T-cell (primary cell): Measurements from ENCODE around the gene CASP10. TPM values are rescaled to one million over a fixed set of nuclear protein-coding genes. Genes with fewer than 3 reads are reported as not detected.
A peak's percentile ranks its signal among the peaks of the same experiment; 100 is the strongest.

Source experiments
- ATAC-seq, 4 experiments: fragments of 200-7000 bp in 3 of 4; fragments of 150-1000 bp in 1 of 4; cut with Tn5 transposase; replicated peaks in 1 of 4; 1 replicate in 3 of 4; 2 replicates in 1 of 4; pipeline ENCODE4 v1.10.0; 2021; ENCODE audit warnings: moderate library complexity in 3 of 4, mild to moderate bottlenecking in 2 of 4, moderate number of reproducible peaks in 1 of 4
- CTCF ChIA-PET, 2 donors: fragments of 300-600 bp; sonication (Branson Sonifier 250); formaldehyde crosslinking; loops; one replicate each; lab custom pipeline; 2022; ENCODE audit warnings: antibody characterized with exemption in 2 of 2; lab: Charles Lee
- POLR2A ChIA-PET, 2 donors: fragments of 300-600 bp; sonication (Branson Sonifier 250); formaldehyde crosslinking; loops; one replicate each; lab custom pipeline; 2022; ENCODE audit warnings: antibody characterized with exemption in 2 of 2; lab: Charles Lee
- DNase-seq, 35 experiments: peaks; one replicate each; pipeline versions ENCODE4 v3.0.0 to v3.0.0-alpha.2; 2013 to 2023
- H3K27ac ChIP-seq: one replicate; pipeline ENCODE4 v1.5.1; 2013; ENCODE audit warnings: low read length
- H3K27me3 ChIP-seq, 2 experiments: replicated peaks in 1 of 2; 1 replicate in 1 of 2; 2 replicates in 1 of 2; pipeline versions ENCODE4 v1.6.1 to v1.7.0; 2013; ENCODE audit warnings: low read length in 1 of 2, mixed read lengths in 1 of 2; ENCODE audit not compliant: control insufficient read depth in 2 of 2, insufficient read depth in 2 of 2; ENCODE audit errors: extremely low read depth in 1 of 2
- H3K36me3 ChIP-seq, 2 donors: 1 replicate in 1 of 2; 2 replicates in 1 of 2; pipeline versions ENCODE4 v1.6.1 to v1.7.0; 2013; ENCODE audit warnings: low read length in 1 of 2; ENCODE audit not compliant: control insufficient read depth in 2 of 2, insufficient read depth in 1 of 2; ENCODE audit errors: extremely low read depth in 1 of 2
- H3K4me1 ChIP-seq, 2 experiments: 1 replicate in 1 of 2; 2 replicates in 1 of 2; pipeline versions ENCODE4 v1.6.1 to v1.7.0; 2013; ENCODE audit warnings: low read length in 2 of 2, mixed read lengths in 1 of 2; ENCODE audit not compliant: insufficient read depth in 2 of 2, control insufficient read depth in 1 of 2; ENCODE audit errors: extremely low read depth in 1 of 2
- H3K4me3 ChIP-seq, 2 donors: 1 replicate in 1 of 2; 2 replicates in 1 of 2; pipeline versions ENCODE4 v1.5.1 to v1.7.0; 2013; ENCODE audit warnings: mild to moderate bottlenecking in 2 of 2, low read length in 1 of 2, moderate library complexity in 1 of 2; ENCODE audit not compliant: control insufficient read depth in 1 of 2; ENCODE audit errors: extremely low read depth in 1 of 2
- H3K9me3 ChIP-seq: 2 replicates; pipeline ENCODE4 v1.7.0; 2013
- H3K27ac Mint-ChIP-seq, 2 donors: one replicate each; pipeline ENCODE4 v1.8.0; 2020 to 2021; ENCODE audit warnings: mild to moderate bottlenecking in 2 of 2, mixed read lengths in 2 of 2
- H3K27me3 Mint-ChIP-seq, 2 donors: one replicate each; pipeline ENCODE4 v1.8.0; 2021 to 2022; ENCODE audit warnings: mixed read lengths in 2 of 2
- H3K36me3 Mint-ChIP-seq: one replicate; pipeline ENCODE4 v1.8.0; 2021; ENCODE audit warnings: mixed read lengths
- H3K4me1 Mint-ChIP-seq, 3 donors: one replicate each; pipeline ENCODE4 v1.8.0; 2020 to 2022; ENCODE audit warnings: mixed read lengths in 3 of 3, mild to moderate bottlenecking in 1 of 3
- H3K4me3 Mint-ChIP-seq, 3 donors: one replicate each; pipeline ENCODE4 v1.8.0; 2020 to 2022; ENCODE audit warnings: mild to moderate bottlenecking in 3 of 3, mixed read lengths in 3 of 3, moderate library complexity in 3 of 3
- H3K9me3 Mint-ChIP-seq, 3 donors: one replicate each; pipeline ENCODE4 v1.8.0; 2020 to 2022; ENCODE audit warnings: mixed read lengths in 3 of 3
- WGBS: methylation state at CpG from one replicate; pipeline ENCODE4 v1.1.5; 2013; ENCODE audit warnings: missing lambda C conversion rate; ENCODE audit not compliant: insufficient coverage; 5-methylcytosine and 5-hydroxymethylcytosine counted together
- total RNA-seq, 35 experiments: library from RNA in 6 of 35; stranded (reverse) in 6 of 35; fragments of 120-200 nt in 1 of 35; gene quantifications; one replicate each; pipeline versions ENCODE4 v1.2.1 to v1.2.4 and lab custom pipeline; 2013 to 2026

CASP10 gene
- total RNA-seq, 5 donors from 2014 or later (not counting 1 experiment from before 2014, with no cell fraction given), result 23.3 to 46.4 (median 29.2) TPM

DNA sequence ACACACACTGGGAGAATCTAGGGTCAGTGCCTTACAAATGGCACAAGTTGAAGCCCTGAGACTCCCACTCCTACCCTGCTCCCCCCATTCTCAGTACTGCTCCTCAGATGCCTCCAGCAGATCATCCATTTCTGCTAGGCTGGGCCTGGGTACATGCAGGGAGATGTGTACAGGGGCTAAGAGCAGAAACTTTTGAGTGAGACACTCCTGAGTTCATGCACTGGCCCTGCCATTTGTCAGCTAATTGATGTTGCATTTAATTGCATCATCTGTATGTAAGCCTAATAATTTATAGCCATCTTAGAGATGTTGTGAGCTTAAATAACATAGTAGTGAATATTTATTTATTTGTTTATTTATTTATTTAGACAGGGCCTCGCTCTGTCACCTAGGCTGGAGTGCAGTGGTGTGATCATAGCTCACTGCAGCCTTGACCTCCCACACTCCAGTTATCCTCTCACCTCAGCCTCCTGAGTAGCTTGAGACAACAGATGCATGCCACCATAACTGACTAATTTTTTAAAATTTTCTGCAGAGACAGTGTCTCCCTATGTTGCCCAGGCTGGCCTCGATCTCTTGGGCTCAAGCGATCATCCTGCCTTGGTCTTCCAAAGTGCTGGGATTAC, 72.6 kb downstream of the CASP10 start:
- Mint-ChIP-seq H3K4me1 (peaks cover 90 to 92% (median 92%) of the 10 kb centered on the region in 3 donors), H3K9me3 (no peaks in the 10 kb centered on the region), H3K27me3 (no peaks in the 10 kb centered on the region), H3K36me3 (peaks cover 26% of the 10 kb centered on the region), H3K27ac (peak overlapping the region; percentile 99), H3K4me3 (peak overlapping the region in 1 of 3 donors; percentile 92)
- ATAC-seq (no peak), DNase-seq (no peak)
- 100% methylated on average over 2 of the region's 3 CpGs for WGBS
- peak overlapping the region; percentile 99 for H3K27ac ChIP-seq
- ChIA-PET POLR2A (interaction anchor here (0.6 to 1.0 kb wide), 3 partner anchors 22 to 1054 kb away, joined by 3 to 5 read pairs (median 4); no protein-coding TSS in a partner anchor), CTCF (interaction anchor here in 1 of 2 donors (0.6 to 1.2 kb wide), 5 partner anchors 10 to 164 kb away, joined by 3 to 4 read pairs (median 3); no protein-coding TSS in a partner anchor)
- H3K4me3 ChIP-seq, result no peak overlapping the region
- H3K27me3 ChIP-seq, result no peaks in the 10 kb centered on the region
- H3K9me3 ChIP-seq, result no peaks in the 10 kb centered on the region
- no peaks in the 10 kb centered on the region for H3K36me3 ChIP-seq
- peaks cover 57 to 91% of the 10 kb centered on the region in 2 experiments for H3K4me1 ChIP-seq

GRCh38 chr2:201256082-201256481, 73.1 kb downstream of the CASP10 start:
- no peaks in the 10 kb centered on the region for H3K27me3 ChIP-seq
- H3K9me3 ChIP-seq, result no peaks in the 10 kb centered on the region
- H3K36me3 ChIP-seq, result no peaks in the 10 kb centered on the region
- WGBS, result no CpG with 5 or more reads among the region's 3 CpGs
- ChIA-PET POLR2A (interaction anchor here (0.6 to 1.0 kb wide), 3 partner anchors 23 to 1053 kb away, joined by 3 to 5 read pairs (median 4); no protein-coding TSS in a partner anchor), CTCF (interaction anchor here in 1 of 2 donors (0.6 to 1.9 kb wide), 7 partner anchors 9 to 163 kb away, joined by 3 to 10 read pairs (median 3); no protein-coding TSS in a partner anchor)
- Mint-ChIP-seq H3K27ac (peak overlapping the region; percentile 99), H3K4me1 (peaks cover 84 to 90% (median 87%) of the 10 kb centered on the region in 3 donors), H3K36me3 (peaks cover 24% of the 10 kb centered on the region), H3K27me3 (no peaks in the 10 kb centered on the region), H3K4me3 (peak overlapping the region in 1 of 3 donors; percentile 92), H3K9me3 (no peaks in the 10 kb centered on the region)
- no peak overlapping the region for H3K4me3 ChIP-seq
- DNase-seq (no peak), ATAC-seq (no peak)
- peak overlapping the region; percentile 99 for H3K27ac ChIP-seq
- H3K4me1 ChIP-seq, result peaks cover 57 to 92% of the 10 kb centered on the region in 2 experiments

DNA sequence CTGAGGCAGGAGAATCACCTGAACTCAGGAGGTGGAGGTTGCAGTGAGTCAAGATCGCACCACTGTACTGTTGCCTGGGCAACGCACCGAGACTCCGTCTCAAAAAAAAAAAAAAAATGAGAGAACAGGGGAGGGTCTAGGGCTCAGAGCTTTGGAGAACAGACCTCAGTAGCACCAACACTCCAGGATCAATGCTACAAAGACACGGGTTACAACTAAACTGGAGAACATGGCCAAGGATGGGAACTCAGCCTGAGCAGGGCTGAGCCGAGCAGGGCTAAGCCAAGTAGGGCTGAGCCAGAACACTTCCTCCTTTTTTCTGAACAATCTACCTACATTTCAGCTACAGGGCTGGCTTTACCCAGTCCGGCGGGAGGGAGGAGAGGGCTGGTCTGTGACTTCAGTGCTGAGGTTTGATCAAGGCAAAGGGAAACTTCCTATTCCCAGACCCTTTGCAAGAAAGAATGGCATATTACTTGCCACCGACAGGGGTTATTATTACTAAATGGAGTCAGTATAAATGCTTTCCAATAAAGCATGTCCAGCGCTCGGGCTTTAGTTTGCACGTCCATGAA, 74.5 kb downstream of the CASP10 start:
- H3K36me3 Mint-ChIP-seq, result peaks cover 28% of the 10 kb centered on the region
- CTCF ChIA-PET, result interaction anchor here in 1 of 2 donors (0.8 to 1.9 kb wide), 2 partner anchors 21 to 25 kb away, joined by 4 to 10 read pairs; no protein-coding TSS in a partner anchor
- Histone ChIP-seq H3K27ac (peak overlapping the region; percentile 99), H3K4me1 (peaks cover 57 to 79% of the 10 kb centered on the region in 2 experiments), H3K9me3 (no peaks in the 10 kb centered on the region), H3K36me3 (no peaks in the 10 kb centered on the region), H3K4me3 (peak overlapping the region; percentile 55 to 72), H3K27me3 (no peaks in the 10 kb centered on the region)
- H3K9me3 Mint-ChIP-seq, result no peaks in the 10 kb centered on the region
- peak overlapping the region; percentile 99 for H3K27ac Mint-ChIP-seq
- no peaks in the 10 kb centered on the region for H3K27me3 Mint-ChIP-seq
- 0% methylated on average over 3 of the region's 12 CpGs for WGBS
- ATAC-seq, result peak; percentile 24 to 32 (median 26)
- H3K4me3 Mint-ChIP-seq, result peak overlapping the region; percentile 90 to 94 (median 92)
- POLR2A ChIA-PET, result interaction anchor here (0.5 to 0.7 kb wide), 7 partner anchors 18 to 1763 kb away, joined by 3 to 12 read pairs (median 5); no protein-coding TSS in a partner anchor
- DNase-seq, result peak in 30 of 35 experiments; percentile 31 to 77 (median 47)
- H3K4me1 Mint-ChIP-seq, result peaks cover 74 to 88% (median 79%) of the 10 kb centered on the region in 3 donors

- WGBS, result 2% methylated on average over 6 of the region's 10 CpGs
- peak overlapping the region; percentile 99 for H3K27ac Mint-ChIP-seq
- POLR2A ChIA-PET, result interaction anchor here (0.6 to 1.0 kb wide), 4 partner anchors 12 to 149 kb away, joined by 3 to 5 read pairs (median 3); no protein-coding TSS in a partner anchor
Observed at GRCh38 chr2:201257956-201258665, 75.2 kb downstream of the CASP10 start.

GRCh38 chr2:201258666-201259615, 76.0 kb downstream of the CASP10 start:
- Mint-ChIP-seq H3K9me3 (no peaks in the 10 kb centered on the region), H3K27ac (peak overlapping the region; percentile 99), H3K4me3 (peak overlapping the region; percentile 90 to 94 (median 92)), H3K27me3 (no peaks in the 10 kb centered on the region), H3K4me1 (peaks cover 73 to 88% (median 76%) of the 10 kb centered on the region in 3 donors), H3K36me3 (peaks cover 31% of the 10 kb centered on the region)
- peak overlapping the region; percentile 55 to 72 for H3K4me3 ChIP-seq
- WGBS, result 47% methylated on average over 3 of the region's 15 CpGs
- POLR2A ChIA-PET, result interaction anchor here in 1 of 2 donors (0.6 to 5.1 kb wide), 6 partner anchors 11 to 522 kb away, joined by 3 to 32 read pairs (median 3); partner anchors contain the start of genes ALS2 and CLK1
- CTCF ChIA-PET, result interaction anchor here (0.6 to 7.2 kb wide), 6 partner anchors 15 to 1141 kb away, joined by 3 to 89 read pairs (median 4); no protein-coding TSS in a partner anchor
- no peaks in the 10 kb centered on the region for H3K27me3 ChIP-seq
- DNase-seq (no peak), ATAC-seq (peak in 3 of 4 experiments; percentile 21 to 24 (median 23))
- peak overlapping the region; percentile 99 for H3K27ac ChIP-seq
- H3K4me1 ChIP-seq, result peaks cover 57 to 66% of the 10 kb centered on the region in 2 experiments
- H3K9me3 ChIP-seq, result no peaks in the 10 kb centered on the region
- H3K36me3 ChIP-seq, result no peaks in the 10 kb centered on the region

More at GRCh38 chr2:201257956-201258665, 75.2 kb downstream of the CASP10 start:
- H3K4me1 Mint-ChIP-seq, result peaks cover 72 to 88% (median 77%) of the 10 kb centered on the region in 3 donors
- no peaks in the 10 kb centered on the region for H3K27me3 ChIP-seq
- peak overlapping the region; percentile 99 for H3K27ac ChIP-seq
- H3K36me3 ChIP-seq, result no peaks in the 10 kb centered on the region
- CTCF ChIA-PET, result interaction anchor here in 1 of 2 donors (0.6 to 1.9 kb wide), 4 partner anchors 16 to 26 kb away, joined by 3 to 10 read pairs (median 4); no protein-coding TSS in a partner anchor
- H3K9me3 Mint-ChIP-seq, result no peaks in the 10 kb centered on the region
- ATAC-seq (peak; percentile 74 to 78 (median 76)), DNase-seq (peak; percentile 86 to 99 (median 97))
- no peaks in the 10 kb centered on the region for H3K27me3 Mint-ChIP-seq
- peaks cover 32% of the 10 kb centered on the region for H3K36me3 Mint-ChIP-seq
- peak overlapping the region; percentile 90 to 94 (median 92) for H3K4me3 Mint-ChIP-seq
- no peaks in the 10 kb centered on the region for H3K9me3 ChIP-seq
- peak overlapping the region; percentile 55 to 72 for H3K4me3 ChIP-seq
- H3K4me1 ChIP-seq, result peaks cover 55 to 73% of the 10 kb centered on the region in 2 experiments
